Ishikawa (cell line): ENCODE data around the gene DYNLT5.

Experiments
- CEBPB ChIP-seq: IDR thresholded peaks from 2 replicates; pipeline ENCODE4 v1.6.1; 2012
- CREB1 ChIP-seq: IDR thresholded peaks from 2 replicates; pipeline ENCODE4 v1.6.1; 2012; ENCODE audit warnings: low read depth
- EGR1 ChIP-seq: IDR thresholded peaks from 2 replicates; pipeline ENCODE4 v1.6.1; 2012
- EP300 ChIP-seq: IDR thresholded peaks from 2 replicates; pipeline ENCODE4 v1.6.1; 2012; ENCODE audit warnings: borderline replicate concordance
- FOXM1 ChIP-seq: IDR thresholded peaks from 2 replicates; pipeline ENCODE4 v1.6.1; 2012; ENCODE audit warnings: low read depth, borderline replicate concordance
- MAX ChIP-seq: IDR thresholded peaks from 2 replicates; pipeline ENCODE4 v1.6.1; 2012
- NFIC ChIP-seq: IDR thresholded peaks from 2 replicates; pipeline ENCODE4 v1.6.1; 2012
- RAD21 ChIP-seq: IDR thresholded peaks from 2 replicates; pipeline ENCODE4 v1.6.1; 2012; ENCODE audit warnings: low read depth
- TAF1 ChIP-seq: IDR thresholded peaks from 2 replicates; pipeline ENCODE4 v1.6.1; 2012; ENCODE audit warnings: low read depth, mild to moderate bottlenecking
- TCF12 ChIP-seq: IDR thresholded peaks from 2 replicates; pipeline ENCODE4 v1.6.1; 2012; ENCODE audit warnings: low read depth
- TEAD4 ChIP-seq: IDR thresholded peaks from 2 replicates; pipeline ENCODE4 v1.6.1; 2012
- USF1 ChIP-seq: IDR thresholded peaks from 2 replicates; pipeline ENCODE4 v1.6.1; 2012
- YY1 ChIP-seq: IDR thresholded peaks from 2 replicates; pipeline ENCODE4 v1.6.1; 2012; ENCODE audit warnings: low read depth
- ZBTB7A ChIP-seq: IDR thresholded peaks from 2 replicates; pipeline ENCODE4 v1.6.1; 2012; ENCODE audit warnings: low read depth
- TF ChIP-seq, protein P1 (sequence below): IDR thresholded peaks from 2 replicates; pipeline ENCODE4 v1.6.1; 2012; ENCODE audit warnings: low read depth, mild to moderate bottlenecking

DYNLT5 gene

DNA sequence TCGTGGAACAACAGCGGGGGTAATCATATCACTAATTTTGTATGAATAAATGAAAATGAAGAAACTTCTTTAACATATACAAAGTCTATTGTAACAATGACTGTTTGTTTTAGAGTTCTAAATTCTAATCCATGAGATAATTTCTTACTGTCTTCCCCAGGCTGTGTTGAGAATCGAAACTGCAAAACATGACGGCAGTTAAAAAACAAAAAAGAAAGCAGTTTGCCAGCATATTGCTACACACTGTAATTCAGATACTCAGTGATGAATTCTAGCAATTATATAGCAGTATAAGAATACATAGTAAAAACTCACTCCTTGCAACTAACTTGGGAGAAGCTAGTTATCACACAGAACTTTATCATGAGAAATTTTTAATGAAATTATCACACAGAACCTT lies 26.7 kb downstream of the DYNLT5 start:
- no peak for TF ChIP-seq CREB1
- no peak for TF ChIP-seq YY1
- TF ChIP-seq EP300 = no peak
- TF ChIP-seq ZBTB7A = no peak
- TF ChIP-seq MAX = no peak
- no peak for TF ChIP-seq CEBPB
- TF ChIP-seq NFIC = no peak
- TF ChIP-seq, protein P1, sequence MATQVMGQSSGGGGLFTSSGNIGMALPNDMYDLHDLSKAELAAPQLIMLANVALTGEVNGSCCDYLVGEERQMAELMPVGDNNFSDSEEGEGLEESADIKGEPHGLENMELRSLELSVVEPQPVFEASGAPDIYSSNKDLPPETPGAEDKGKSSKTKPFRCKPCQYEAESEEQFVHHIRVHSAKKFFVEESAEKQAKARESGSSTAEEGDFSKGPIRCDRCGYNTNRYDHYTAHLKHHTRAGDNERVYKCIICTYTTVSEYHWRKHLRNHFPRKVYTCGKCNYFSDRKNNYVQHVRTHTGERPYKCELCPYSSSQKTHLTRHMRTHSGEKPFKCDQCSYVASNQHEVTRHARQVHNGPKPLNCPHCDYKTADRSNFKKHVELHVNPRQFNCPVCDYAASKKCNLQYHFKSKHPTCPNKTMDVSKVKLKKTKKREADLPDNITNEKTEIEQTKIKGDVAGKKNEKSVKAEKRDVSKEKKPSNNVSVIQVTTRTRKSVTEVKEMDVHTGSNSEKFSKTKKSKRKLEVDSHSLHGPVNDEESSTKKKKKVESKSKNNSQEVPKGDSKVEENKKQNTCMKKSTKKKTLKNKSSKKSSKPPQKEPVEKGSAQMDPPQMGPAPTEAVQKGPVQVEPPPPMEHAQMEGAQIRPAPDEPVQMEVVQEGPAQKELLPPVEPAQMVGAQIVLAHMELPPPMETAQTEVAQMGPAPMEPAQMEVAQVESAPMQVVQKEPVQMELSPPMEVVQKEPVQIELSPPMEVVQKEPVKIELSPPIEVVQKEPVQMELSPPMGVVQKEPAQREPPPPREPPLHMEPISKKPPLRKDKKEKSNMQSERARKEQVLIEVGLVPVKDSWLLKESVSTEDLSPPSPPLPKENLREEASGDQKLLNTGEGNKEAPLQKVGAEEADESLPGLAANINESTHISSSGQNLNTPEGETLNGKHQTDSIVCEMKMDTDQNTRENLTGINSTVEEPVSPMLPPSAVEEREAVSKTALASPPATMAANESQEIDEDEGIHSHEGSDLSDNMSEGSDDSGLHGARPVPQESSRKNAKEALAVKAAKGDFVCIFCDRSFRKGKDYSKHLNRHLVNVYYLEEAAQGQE = no peak
- TF ChIP-seq RAD21 = no peak
- no peak for TF ChIP-seq TEAD4
- no peak for TF ChIP-seq USF1
- TF ChIP-seq TCF12 = no peak
- no peak for TF ChIP-seq FOXM1
- TF ChIP-seq EGR1 = no peak
- TF ChIP-seq TAF1 = no peak

DNA sequence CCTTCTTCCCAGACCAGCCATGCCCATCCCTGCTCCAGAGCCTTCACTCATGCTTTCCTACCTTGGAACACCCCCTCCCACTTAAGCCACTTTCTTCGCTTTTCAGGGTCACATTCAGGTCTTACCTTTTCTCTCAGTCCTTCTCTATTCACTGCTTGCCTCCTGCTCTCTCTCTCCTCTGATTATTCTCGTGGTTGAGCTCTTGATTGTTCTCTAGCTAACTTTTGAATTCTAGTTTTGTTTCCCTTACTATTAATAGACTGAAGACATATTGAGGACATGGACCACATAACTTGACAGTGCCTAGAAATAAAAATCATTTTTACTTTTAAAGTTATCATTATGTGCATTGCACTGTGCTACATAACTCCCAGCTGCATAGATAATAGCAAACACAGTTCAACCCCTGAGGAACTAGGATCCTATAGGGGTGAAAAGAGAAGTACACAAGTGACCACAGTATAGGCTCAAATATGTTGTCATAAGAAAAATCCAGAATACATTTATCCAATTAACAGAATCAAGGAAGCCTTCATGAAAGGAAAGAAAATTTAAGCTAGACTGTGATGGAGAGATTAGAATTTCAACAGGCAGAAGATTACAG lies 27.3 kb downstream of the DYNLT5 start:
- TF ChIP-seq TAF1 = no peak
- TF ChIP-seq CEBPB = no peak
- TF ChIP-seq MAX = no peak
- no peak for TF ChIP-seq NFIC
- TF ChIP-seq ZBTB7A = no peak
- TF ChIP-seq TCF12 = no peak
- TF ChIP-seq YY1 = no peak

GRCh38 chr1:66787641-66788040 lies 35.4 kb downstream of the DYNLT5 start:
- TF ChIP-seq YY1 = no peak
- no peak for TF ChIP-seq CREB1
- no peak for TF ChIP-seq MAX

GRCh38 chr1:66788231-66788939 lies 36.1 kb downstream of the DYNLT5 start:
- TF ChIP-seq MAX (no peak), TEAD4 (no peak), YY1 (no peak)
- TF ChIP-seq, protein P1 = no peak

- 0 out of 2 replicates have a peak, but pooled peaks have one; percentile 28 for TF ChIP-seq USF1
- TF ChIP-seq TCF12 = no peak
Observed at GRCh38 chr1:66791621-66792610, 39.7 kb downstream of the DYNLT5 start.
